HG03378 (cell line): Measurements from ENCODE around the gene SOHLH1.

ENCODE experiments used
- ATAC-seq: cut with Tn5 transposase; IDR thresholded peaks from one replicate; pipeline ENCODE4 v1.9.1; 2021; ENCODE audit warnings: mild to moderate bottlenecking, moderate library complexity; ENCODE audit not compliant: unreplicated experiment

The SOHLH1 gene

DNA sequence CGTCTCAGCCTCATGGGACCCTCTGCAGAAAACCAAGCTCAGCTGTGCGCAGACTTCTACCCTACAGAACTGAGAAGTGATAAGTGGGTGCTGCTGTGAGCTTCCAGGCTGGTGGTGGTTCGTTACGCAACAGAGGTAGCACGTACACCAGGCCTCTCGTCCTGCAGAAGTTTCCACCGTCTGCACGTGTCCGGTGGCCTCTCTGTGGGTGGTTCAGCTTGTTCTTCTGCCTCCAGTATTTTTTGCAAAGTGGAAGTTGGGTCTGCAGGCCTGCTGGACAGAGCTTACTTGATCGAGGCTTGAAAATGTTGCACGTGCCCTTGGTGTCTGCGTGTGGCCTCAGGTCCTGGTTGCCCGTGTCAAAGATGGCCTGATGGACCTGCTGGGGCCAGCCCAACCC is 30.2 kb upstream of the SOHLH1 start:
- no peak for ATAC-seq

DNA sequence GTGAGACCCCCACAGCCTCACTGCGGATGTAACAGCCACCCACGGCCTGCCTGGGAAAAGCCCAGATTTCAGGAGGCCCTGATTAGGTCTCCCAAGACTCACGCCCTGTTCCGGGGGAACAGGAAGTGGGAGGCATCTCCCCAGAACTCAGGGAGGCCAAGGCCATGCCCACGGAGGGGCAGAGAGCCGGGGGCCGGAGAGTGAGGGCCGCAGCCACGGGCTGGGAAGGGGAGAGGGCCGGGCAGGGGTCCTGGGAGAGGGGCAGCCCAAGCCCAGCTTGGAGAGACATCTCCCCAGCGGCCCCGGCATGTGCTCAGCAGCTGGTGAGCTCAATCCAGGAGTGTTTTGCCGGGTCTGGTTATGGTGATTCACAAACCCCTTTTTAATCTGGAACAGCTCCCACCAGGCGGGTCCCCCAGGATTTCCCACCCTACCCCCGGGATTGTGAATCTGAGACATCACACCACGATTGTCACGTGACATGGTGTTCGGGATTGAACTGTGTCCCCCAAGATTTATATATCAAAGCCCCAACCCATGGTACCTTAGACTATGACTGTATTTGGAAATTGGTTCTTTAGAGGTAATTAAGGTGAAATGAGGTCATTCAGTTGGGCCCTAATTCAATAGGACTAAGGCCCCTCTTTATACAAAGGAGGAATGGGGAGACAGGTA is 29.3 kb upstream of the SOHLH1 start:
- no peak for ATAC-seq

DNA sequence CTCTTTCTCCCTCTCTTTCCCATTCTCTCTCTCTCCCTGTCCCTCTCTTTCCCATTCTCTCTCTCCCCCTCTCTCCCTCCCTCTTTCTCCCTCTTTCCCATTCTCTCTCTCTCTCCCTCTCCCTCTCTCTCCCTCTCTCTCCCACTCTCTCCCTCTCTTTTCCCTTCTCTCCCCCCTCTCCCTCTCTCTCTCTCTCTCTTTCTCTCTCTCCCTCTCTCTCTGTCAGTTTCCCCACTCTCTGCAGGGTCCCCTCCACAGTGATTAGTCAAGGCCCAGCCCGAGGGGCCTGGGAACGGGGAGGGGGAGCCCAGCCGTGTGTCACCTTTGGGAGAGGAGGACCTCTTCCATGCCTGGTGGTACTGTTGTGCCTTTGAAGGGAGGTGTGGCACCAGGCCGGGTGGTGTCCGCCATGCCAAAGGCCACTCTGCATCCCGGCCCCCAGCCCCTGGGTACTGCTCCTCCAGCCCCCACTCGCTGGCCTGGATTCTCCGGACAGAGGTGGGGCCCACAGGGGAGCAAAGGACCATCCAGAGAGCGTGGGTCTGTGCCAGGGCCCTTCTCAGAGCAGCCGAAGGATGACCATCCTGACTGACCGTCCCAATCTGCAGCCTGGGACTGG is 28.1 kb upstream of the SOHLH1 start:
- ATAC-seq: no peak

DNA sequence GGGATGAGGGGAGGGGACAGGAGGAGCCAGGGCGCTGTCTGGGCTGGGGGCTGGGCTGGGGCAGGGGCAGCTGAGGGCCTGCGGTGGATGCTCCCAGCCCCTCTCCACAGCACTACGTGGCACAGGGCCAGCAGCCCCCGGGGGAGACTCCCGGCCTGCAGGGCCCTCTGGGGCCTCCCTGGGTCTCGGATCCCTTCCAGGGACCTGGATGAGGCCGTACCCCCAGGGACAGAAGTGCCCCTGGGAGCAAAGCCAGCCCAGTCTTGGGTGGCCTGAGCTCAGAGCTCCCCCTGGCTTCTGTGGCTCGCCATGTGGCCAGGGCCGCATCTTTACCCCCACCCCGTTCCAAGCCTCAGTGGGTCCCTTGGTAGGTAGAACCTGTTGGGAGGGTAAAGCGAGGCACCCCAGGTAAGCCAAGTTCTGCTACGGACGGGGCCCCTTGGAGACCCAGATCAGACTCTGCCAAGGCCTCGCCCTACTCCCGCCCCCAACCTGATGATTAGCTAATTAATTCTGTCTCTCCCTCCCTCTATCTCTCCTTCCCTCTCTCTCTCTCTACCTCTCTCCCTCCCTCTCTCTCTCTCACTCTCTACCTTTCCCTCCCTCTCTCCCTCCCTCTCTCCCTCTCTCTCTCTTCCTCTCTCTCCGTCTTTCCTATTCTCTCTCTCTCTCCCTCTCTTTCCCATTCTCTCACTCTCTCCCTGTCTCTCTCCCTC is 27.0 kb upstream of the SOHLH1 start:
- no peak for ATAC-seq

- ATAC-seq: no peak
These were observed 25.0 kb upstream of the SOHLH1 start for GRCh38 chr9:135724186-135724787.

- ATAC-seq: no peak
These were observed 23.1 kb upstream of the SOHLH1 start for GRCh38 chr9:135722365-135722764.

DNA sequence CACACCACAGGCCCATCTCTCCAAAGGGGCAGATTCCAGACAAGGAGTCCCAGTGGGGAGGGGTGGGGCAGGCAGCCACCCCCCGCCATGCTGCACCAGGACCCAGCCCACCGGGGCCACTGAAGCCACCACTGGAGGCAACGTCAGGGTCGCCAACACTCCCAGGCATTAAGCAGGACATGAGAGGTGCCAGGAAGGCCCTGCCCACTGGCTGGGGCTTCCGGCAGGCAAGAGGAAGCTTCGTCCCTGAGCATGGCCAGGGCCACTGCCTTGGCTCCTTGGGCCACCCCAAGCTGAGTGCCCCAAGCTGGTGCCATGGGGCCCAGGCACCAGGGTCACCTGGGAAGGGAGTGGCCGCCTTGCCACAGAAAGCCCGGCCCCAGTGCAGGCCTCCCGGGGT is 20.2 kb upstream of the SOHLH1 start:
- ATAC-seq: no peak

DNA sequence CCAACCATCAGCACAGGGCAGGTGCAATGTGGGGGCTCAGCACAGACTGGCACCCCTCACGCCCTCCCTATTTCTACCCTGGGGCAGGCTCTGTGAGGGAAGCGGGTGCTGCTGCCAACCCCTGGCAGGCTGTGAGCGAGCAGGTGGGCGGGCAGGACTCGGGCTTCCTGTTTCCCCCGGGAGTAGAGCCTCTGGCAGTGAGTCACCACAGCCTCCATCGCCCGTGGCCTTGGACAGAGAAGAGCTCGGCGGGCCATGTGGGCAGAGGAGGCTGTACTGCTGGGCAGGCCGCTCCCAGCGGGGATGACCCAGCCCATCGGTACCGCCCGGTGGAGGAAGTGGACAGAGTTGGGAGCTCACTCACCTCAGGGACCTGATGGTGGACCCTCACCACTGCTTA is 19.3 kb upstream of the SOHLH1 start:
- ATAC-seq: no peak

- no peak for ATAC-seq
These were observed 18.1 kb upstream of the SOHLH1 start for GRCh38 chr9:135717410-135717809.

GRCh38 chr9:135716045-135716444 is 16.8 kb upstream of the SOHLH1 start:
- no peak for ATAC-seq

DNA sequence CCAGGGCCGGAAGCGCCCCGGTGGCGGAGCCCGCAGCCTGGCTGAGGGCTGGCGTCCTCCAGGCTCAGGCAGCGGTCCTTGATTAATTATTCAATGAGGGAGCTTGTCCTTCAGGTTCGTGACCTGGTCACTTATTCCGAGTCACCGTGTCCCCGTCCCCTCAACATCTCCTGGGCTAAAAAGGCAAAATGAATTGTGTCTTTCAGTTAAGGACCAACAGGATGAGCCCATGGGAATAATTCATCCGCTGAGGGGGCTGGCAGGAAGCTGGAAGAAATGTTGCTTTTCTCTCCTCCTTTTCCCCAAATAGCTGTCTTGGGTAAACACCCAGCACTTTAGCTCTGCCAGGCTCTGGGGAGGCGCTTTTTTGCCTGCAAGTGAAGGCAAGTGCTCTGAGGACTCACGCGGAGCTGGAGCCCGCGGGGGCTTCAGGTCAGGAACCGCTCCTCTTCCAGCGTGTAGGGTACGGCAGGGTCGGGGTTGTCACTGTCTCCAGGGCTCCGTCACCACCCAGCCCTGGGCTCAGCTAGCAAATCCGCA is 15.8 kb upstream of the SOHLH1 start:
- ATAC-seq: no peak

DNA sequence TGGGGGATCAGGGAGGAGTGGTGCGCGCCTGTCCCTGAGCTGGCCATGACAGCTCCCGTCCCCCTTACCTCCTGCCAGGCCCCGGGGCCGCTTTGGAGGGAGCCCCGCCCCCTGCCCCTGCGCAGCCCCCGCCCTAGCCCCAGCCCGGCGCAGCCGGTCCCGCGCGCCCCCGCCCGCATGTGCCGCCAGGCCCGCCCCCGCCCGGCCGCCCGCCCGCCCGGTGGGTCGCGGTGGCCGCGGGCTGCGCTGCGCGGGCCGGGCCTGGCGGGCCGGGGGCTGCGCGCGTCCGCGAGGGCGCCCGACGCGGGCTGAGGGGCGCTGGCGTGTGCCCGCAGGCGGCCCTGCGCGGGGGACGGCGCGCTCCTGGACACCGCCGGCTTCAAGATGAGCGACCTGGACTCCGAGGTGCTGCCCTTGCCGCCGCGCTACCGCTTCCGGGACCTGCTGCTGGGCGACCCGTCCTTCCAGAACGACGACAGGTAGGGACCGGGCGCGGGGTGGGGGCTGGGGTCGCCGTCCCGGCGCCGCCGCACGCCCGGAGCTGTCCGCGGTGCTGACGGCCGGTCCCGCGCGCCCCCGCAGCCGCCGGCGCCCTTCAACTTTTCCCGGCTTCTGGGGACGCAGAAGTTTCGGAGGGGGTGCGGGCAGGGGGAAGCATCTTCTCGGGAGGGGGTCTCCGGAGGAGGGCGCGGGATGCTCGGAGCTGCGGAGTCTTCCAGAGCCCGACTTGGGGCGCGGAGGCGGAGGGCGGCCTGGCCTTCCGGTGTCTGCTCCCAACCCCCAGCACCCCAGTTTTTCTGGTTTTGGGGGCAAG is 15.2 kb upstream of the SOHLH1 start:
- ATAC-seq: no peak

GRCh38 chr9:135712613-135713295 is 13.5 kb upstream of the SOHLH1 start:
- ATAC-seq: no peak

- ATAC-seq: no peak
These were observed 12.6 kb upstream of the SOHLH1 start for GRCh38 chr9:135711881-135712280.

DNA sequence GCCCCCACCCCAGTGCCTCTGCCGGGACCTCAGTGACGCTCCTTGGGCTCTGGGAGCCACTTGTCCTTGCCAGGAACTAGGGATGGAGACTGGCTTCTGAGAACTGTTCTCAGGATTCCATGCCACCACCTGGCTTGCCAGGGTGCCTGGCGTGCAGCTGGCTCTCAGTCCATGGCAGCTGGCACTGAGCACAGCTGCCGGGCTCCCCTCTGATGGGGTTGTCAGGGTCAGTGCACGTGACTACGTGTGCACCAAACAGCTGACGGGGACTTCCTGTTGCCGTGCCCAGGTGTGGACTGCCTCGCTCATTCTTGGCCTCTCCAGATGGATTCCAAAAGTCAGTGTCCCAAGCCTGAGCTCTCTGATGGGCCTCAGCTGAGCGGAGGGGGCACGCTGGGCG is 12.1 kb upstream of the SOHLH1 start:
- no peak for ATAC-seq

DNA sequence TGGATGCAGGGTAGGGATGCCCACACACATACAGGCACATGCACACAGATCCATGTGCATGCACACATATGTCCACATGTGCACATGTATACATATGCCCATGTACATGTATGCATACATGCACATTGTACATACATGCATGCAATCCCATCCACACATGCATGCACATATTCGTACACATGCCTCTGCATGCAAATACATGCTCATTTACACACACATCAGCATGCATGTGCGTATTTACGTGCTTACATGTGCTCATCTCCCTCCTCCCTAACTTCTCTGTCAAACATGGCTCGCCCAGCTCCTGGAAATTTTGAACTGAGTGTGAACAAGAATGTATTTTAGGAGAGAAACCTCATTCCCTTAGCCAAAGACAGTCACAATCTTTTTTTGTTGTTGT is 8.9 kb upstream of the SOHLH1 start:
- ATAC-seq: no peak

DNA sequence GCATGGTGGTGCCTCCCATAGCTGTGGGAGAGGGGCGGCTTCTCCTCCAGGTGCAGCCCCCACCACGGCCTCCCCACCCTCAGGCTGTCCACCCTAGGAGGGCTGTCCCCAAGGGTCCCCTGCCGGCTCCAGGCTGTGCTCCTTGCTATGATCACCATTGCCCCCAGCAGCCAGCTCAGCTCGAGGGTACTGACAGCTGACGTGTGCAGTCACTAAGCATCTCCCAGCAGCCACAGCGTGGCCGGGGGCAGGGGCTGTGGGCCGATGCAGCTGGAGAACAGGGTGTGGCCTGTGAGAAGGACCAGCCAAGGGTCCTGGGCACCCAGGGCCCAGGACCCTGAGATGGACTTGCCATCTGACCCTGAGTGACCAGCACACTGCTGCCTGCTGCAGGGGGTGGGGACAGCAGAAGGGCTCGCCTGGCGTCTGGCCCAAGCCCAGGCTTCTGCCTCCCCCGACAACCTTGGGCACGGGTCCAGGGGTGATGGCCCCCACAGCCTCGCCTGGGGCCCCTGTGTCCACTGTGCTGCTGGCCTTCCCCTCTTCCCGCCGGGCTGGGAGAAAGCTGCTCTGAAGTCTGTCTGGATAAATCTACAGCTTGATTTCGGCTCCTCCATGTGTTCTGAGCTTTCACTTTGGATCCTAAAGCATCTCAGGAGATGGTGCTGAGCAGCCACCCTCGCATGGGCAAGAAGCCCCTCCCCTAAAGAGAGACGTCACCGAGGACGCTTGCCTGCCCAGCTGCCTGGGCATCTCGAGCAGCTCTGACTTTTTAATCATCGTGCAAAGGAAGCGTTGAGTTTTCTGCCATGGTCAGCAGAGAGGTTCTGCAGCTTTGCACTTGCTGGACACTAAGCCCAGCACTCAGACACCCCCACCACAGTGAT is 8.2 kb upstream of the SOHLH1 start:
- ATAC-seq: no peak

DNA sequence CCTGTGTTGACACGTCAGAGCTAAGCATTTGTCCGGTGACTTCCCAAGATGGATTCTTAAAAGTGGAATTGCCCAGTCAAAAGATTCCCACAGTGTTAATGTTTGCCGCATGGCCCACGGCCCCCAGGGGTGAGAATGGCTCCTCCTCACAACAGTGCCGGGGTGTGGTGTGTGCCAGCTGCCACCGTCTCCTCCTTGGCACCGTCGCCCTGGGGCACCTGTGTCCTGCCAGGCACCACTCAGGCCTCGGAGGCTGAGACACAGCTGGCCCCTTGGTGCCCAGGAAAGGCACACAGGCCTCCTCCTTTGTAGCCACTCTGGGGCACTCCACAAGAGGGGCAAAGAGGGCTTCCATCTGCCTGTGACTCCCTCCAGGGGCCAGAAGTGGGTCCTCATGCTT is 7.0 kb upstream of the SOHLH1 start:
- ATAC-seq: no peak

GRCh38 chr9:135705376-135705775 is 6.1 kb upstream of the SOHLH1 start:
- no peak for ATAC-seq
